PFSK-1 (cell line): ENCODE results near the gene SLC46A1.
A peak's percentile ranks its signal among the peaks of the same experiment; 100 is the strongest.

Experiments used
- FOXP2 ChIP-seq: optimal IDR thresholded peaks from 2 replicates; pipeline ENCODE3; 2011; ENCODE audit warnings: borderline replicate concordance, control low read depth, inconsistent platforms; ENCODE audit not compliant: insufficient read depth; ENCODE audit errors: extremely low read length, extremely low read depth
- POLR2AphosphoS5 ChIP-seq: IDR thresholded peaks from 2 replicates; pipeline ENCODE4 v1.6.1; 2012; ENCODE audit warnings: low read depth, mild to moderate bottlenecking, control low read depth, low read length, moderate library complexity
- SIN3A ChIP-seq: IDR thresholded peaks from 2 replicates; pipeline ENCODE4 v1.6.1; 2012; ENCODE audit warnings: mild to moderate bottlenecking, low read length, moderate library complexity, borderline replicate concordance; ENCODE audit not compliant: insufficient read depth
- TAF1 ChIP-seq: IDR thresholded peaks from 2 replicates; pipeline ENCODE4 v1.6.1; 2012; ENCODE audit warnings: low read length, control low read depth, borderline replicate concordance; ENCODE audit not compliant: insufficient read depth
- TF ChIP-seq, protein P1 (sequence below), 2 experiments: IDR thresholded peaks; 2 replicates each; pipeline versions ENCODE4 v1.6.1 to v1.8.0; 2011 to 2012; ENCODE audit warnings: low read depth in 2 of 2, low read length in 2 of 2, control low read depth in 1 of 2, inconsistent platforms in 1 of 2, mild to moderate bottlenecking in 1 of 2, moderate library complexity in 1 of 2; ENCODE audit not compliant: insufficient read depth in 1 of 2

Gene SLC46A1

DNA sequence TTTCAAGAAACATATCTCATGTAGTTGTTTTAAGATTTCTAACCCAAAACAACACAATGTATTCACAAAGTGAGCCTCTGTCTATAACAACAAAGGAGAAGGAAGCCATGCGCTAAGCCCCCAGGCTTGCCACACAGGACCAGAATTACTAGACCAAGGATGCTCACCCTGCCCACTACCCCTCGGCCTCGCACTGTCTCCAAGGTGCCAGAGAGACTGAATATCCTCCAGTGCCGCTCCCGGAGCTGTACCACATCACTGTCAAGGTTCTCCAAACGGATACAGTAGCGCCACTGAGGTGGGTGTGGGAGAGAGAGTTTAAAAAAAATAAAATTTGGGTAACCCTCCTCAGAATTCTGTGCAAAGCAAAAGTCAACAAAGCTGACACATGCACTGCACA is 55.7 kb downstream of the SLC46A1 start:
- no peak for TF ChIP-seq FOXP2
- TF ChIP-seq TAF1 = no peak
- TF ChIP-seq POLR2AphosphoS5 = no peak
- no peak for TF ChIP-seq SIN3A
- TF ChIP-seq, protein P1, sequence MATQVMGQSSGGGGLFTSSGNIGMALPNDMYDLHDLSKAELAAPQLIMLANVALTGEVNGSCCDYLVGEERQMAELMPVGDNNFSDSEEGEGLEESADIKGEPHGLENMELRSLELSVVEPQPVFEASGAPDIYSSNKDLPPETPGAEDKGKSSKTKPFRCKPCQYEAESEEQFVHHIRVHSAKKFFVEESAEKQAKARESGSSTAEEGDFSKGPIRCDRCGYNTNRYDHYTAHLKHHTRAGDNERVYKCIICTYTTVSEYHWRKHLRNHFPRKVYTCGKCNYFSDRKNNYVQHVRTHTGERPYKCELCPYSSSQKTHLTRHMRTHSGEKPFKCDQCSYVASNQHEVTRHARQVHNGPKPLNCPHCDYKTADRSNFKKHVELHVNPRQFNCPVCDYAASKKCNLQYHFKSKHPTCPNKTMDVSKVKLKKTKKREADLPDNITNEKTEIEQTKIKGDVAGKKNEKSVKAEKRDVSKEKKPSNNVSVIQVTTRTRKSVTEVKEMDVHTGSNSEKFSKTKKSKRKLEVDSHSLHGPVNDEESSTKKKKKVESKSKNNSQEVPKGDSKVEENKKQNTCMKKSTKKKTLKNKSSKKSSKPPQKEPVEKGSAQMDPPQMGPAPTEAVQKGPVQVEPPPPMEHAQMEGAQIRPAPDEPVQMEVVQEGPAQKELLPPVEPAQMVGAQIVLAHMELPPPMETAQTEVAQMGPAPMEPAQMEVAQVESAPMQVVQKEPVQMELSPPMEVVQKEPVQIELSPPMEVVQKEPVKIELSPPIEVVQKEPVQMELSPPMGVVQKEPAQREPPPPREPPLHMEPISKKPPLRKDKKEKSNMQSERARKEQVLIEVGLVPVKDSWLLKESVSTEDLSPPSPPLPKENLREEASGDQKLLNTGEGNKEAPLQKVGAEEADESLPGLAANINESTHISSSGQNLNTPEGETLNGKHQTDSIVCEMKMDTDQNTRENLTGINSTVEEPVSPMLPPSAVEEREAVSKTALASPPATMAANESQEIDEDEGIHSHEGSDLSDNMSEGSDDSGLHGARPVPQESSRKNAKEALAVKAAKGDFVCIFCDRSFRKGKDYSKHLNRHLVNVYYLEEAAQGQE (IDR thresholded peaks at IDR 0.05; ENCODE audit: insufficient read depth in 1 of 2, low read depth in 2 of 2, low read length in 2 of 2) = no peak

DNA sequence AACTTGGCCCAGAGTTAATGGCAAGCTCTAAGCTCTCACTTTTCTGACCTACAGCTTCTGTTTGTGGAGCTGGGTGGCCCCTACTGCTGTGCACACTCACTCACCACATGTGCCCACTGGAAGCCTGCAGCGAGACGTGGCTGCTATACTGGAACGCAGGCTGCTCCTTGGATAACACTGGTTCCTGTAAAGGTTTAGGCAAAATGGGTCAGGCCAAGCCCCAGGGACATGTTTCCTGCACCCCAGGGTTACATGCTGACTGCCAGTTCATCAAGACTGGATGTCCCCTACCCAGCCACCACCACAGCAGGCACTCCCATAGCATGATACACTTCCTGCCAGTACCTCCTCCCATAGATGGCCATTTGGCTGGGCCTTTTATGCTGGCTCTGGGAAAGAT is 57.0 kb downstream of the SLC46A1 start:
- TF ChIP-seq TAF1 (no peak), SIN3A (no peak)
- TF ChIP-seq, protein P1 (IDR thresholded peaks at IDR 0.05; ENCODE audit: insufficient read depth in 1 of 2, low read depth in 2 of 2, low read length in 2 of 2) = no peak

DNA sequence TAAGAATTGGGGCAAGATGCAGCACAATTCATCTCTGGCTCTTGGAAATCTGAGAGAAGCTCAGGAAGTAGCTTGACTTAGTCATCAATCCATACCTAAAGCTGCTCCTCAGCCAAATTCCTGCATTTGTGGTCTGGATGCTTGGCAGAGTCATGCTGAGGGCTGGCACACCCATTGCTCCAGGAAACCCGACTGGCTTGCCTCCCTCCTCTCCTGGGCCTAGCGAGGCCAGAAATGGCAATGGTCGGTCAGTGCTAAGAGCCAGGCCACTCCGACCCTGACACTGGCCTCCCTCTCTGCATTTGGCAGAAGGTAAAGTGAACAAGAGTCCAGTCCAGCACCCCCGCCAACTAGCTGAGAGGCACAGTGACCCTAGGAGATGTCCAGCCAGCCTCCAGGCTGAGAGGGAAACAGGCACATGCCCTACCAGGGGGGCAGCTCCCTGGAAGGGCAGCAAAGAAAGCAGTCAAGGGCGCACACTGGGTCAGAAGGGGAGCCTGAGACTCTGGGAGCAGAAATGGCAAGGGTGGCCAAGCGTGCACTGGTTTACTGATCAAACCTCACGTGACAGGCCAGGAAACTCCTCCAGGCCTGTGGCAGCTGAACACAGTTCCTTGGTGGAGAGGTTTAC is 58.6 kb downstream of the SLC46A1 start:
- TF ChIP-seq TAF1 = no peak
- no peak for TF ChIP-seq FOXP2
- TF ChIP-seq, protein P1 (IDR thresholded peaks at IDR 0.05; ENCODE audit: insufficient read depth in 1 of 2, low read depth in 2 of 2, low read length in 2 of 2) = no peak
- no peak for TF ChIP-seq POLR2AphosphoS5

DNA sequence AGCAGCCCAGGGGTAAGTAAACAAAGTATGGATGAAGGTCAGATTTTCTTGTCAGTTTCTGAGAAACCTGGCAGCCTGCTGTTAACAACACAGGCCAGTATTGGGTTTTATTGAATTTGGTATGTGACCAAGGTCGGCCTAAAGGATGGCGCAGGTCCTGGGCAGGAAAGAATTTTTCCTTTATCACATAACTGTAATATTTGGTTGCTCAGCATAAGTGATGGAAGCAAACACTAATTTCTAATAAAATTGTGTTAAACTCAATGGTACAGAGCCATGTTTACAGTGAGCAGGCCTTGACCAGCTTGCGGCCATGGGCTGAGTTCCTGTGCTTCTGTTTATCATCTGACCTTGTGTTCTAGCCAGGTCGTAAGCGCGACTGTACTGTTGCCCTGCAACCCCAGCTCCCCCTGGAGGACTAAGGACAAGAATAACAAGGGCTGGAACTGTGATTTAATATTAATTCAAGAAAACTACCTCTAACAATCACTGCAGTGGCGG is 59.2 kb downstream of the SLC46A1 start:
- TF ChIP-seq TAF1 = no peak
- peak; percentile 18 for TF ChIP-seq FOXP2

DNA sequence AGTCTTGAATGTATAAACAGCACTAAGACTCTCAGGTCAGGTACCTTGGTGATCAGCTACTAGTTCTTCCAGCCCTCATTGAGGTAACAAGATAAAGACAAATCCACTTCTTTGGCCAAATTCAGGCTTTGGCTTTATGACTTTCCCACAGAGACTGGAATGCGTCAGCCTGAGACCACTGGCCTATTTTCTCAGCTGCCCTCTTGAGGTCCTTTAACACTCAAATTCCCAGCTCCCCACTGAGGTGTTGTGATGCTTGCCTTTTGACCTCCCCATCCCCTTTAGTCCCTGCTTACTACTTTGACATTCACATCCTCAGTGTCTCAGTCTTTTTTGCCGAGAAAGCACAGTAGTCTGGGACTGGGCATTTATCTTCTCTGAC is 59.8 kb downstream of the SLC46A1 start:
- TF ChIP-seq, protein P1 (IDR thresholded peaks at IDR 0.05; ENCODE audit: insufficient read depth in 1 of 2, low read depth in 2 of 2, low read length in 2 of 2) = no peak
- TF ChIP-seq FOXP2 (no peak), TAF1 (no peak), POLR2AphosphoS5 (no peak), SIN3A (no peak)
